Epithelial cell of esophagus (primary cell): Measurements from ENCODE around the gene TMCO4.
"Not testable (repeated sequence)": the region's sequence is repeated elsewhere in the genome, so short reads cannot be mapped to it uniquely, and the experiment has no call there.

Source experiments
- DNase-seq: peaks from one replicate; pipeline ENCODE4 v3.0.0; 2010; ENCODE audit warnings: low read depth
- H3K4me3 ChIP-seq: 2 replicates; pipeline ENCODE4 v1.5.1; 2011; ENCODE audit warnings: mild to moderate bottlenecking, low read length, control low read depth
- CTCF ChIP-seq: IDR thresholded peaks from 2 replicates; pipeline ENCODE4 v1.5.1; 2011; ENCODE audit warnings: low read depth, mild to moderate bottlenecking, low read length, control low read depth, inconsistent platforms; ENCODE audit not compliant: insufficient read depth; ENCODE audit errors: missing control alignments

The TMCO4 gene

GRCh38 chr1:19644395-19644680 is 155.4 kb downstream of the TMCO4 start:
- no peak for DNase-seq
- H3K4me3 ChIP-seq, result peak overlapping the region; percentile 69
- TF ChIP-seq CTCF, result no peak

GRCh38 chr1:19643602-19644394 is 155.9 kb downstream of the TMCO4 start, which contains the start of gene NBL1:
Gene NBL1 (plus strand): TSS chr1:19644311. CDS start chr1:19655031, 10,720 bp downstream.
- DNase-seq, result peak; percentile 76
- TF ChIP-seq CTCF, result no peak
- peak within 1 kb of the TSS; percentile 69 for H3K4me3 ChIP-seq

GRCh38 chr1:19643121-19643520 is 156.6 kb downstream of the TMCO4 start:
- peak; percentile 89 for DNase-seq
- peak overlapping the region; percentile 32 for H3K4me3 ChIP-seq
- TF ChIP-seq CTCF, result peak; percentile 42

- H3K4me3 ChIP-seq, result no peak overlapping the region
- DNase-seq, result peak; percentile 81
- peak; percentile 27 for TF ChIP-seq CTCF
These were observed 159.1 kb downstream of the TMCO4 start for GRCh38 chr1:19640363-19641316.

GRCh38 chr1:19639999-19640362 is 159.7 kb downstream of the TMCO4 start:
- no peak overlapping the region for H3K4me3 ChIP-seq
- no peak for TF ChIP-seq CTCF
- peak; percentile 95 for DNase-seq

GRCh38 chr1:19639228-19639627 is 160.5 kb downstream of the TMCO4 start:
- not testable (repeated sequence) for DNase-seq, H3K4me3 ChIP-seq

GRCh38 chr1:19637606-19638005 is 162.1 kb downstream of the TMCO4 start:
- DNase-seq, result no peak
- TF ChIP-seq CTCF, result no peak

GRCh38 chr1:19636749-19637148 is 163.0 kb downstream of the TMCO4 start:
- not testable (repeated sequence) for DNase-seq

More at GRCh38 chr1:19637606-19638005, 162.1 kb downstream of the TMCO4 start:
- no peak overlapping the region for H3K4me3 ChIP-seq

More at GRCh38 chr1:19636749-19637148, 163.0 kb downstream of the TMCO4 start:
- H3K4me3 ChIP-seq, result not testable (repeated sequence)
